Measurements from ENCODE around the gene ADGRL3.

GRCh38 chr4:61877893-61878292, 677.8 kb downstream of the ADGRL3 start:
- TF ChIP-seq CTCF (IDR thresholded peaks at IDR 0.05) (no peak), POLR2A (IDR thresholded peaks at IDR 0.05) (no peak)

Measured in thyroid gland (tissue), 4 donors.